NCI-H748 (cell line): ENCODE results near the gene PKNOX2.

Experiments
- DNase-seq: peaks from one replicate; lab custom pipeline; 2025; ENCODE audit not compliant: unreplicated experiment; lab: John Stamatoyannopoulos, UW

PKNOX2 gene

DNA sequence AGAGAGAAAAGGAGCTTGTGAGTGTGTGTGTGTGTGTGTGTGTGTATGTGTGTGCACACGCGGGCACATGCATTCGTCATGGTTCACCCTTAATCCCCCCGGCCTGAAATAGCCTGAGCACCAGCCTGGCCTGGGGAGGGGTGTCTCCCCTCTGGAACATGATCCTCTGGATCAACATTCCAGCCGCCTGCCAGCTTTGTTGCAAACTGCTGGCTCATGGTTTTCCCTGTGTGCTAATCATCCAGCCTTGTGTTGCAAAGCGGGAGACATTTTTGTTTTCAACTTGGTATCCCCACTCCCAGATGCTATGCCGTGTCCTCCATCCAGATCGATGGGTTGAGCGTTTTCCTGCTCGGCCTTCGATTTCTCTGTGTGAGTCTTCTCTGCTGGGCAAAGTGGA is 237.2 kb downstream of the PKNOX2 start:
- no peak for DNase-seq

DNA sequence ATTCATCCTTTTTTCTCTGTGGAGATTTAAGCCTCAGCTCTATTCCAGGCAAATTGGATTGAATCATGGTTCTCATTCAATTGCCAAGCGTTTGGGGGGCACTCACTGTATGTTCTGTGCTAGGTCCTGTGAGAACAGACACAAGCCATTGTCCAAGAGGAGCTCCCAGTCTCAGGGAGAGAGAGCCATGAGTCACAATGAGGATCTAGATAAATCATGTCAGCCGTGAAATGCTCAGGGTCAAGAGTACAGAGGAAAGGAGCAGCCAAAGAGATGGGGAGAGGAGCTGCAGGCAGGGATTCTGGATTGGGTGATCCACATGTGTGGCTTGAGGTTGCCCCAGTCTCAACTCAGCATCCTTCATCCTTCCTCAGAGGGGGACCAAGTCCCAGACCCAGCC is 237.9 kb downstream of the PKNOX2 start:
- no peak for DNase-seq

DNA sequence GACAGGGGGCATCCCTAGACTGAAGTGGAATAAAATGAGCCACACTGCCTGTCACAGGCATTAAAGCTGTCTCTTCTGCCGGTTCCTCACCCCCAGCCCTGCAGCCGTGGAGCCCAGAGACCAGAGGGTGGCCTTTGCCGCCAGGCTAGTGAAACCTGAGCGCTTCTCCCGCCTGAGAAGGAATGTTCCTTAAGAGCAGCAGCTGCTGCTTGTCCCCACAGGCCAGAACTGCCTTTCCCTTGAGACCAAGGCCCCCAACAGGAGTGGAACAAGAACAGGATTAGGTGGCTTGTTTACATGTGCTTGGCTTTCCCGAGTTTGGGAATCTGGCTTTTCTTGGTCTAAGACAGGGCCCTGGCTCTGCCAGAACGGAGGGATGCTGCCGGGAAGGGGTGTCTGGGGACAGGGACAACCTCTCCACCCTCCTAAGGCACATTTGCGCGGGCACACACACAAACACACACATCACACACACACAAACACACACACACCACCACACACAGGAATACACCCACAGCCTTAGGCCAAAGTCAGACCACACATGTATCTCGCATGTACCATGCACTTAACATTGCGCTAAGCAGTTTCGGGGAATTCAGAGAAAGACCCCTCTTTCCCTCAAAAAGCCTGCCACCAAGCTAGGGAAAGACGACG is 239.7 kb downstream of the PKNOX2 start:
- no peak for DNase-seq

DNA sequence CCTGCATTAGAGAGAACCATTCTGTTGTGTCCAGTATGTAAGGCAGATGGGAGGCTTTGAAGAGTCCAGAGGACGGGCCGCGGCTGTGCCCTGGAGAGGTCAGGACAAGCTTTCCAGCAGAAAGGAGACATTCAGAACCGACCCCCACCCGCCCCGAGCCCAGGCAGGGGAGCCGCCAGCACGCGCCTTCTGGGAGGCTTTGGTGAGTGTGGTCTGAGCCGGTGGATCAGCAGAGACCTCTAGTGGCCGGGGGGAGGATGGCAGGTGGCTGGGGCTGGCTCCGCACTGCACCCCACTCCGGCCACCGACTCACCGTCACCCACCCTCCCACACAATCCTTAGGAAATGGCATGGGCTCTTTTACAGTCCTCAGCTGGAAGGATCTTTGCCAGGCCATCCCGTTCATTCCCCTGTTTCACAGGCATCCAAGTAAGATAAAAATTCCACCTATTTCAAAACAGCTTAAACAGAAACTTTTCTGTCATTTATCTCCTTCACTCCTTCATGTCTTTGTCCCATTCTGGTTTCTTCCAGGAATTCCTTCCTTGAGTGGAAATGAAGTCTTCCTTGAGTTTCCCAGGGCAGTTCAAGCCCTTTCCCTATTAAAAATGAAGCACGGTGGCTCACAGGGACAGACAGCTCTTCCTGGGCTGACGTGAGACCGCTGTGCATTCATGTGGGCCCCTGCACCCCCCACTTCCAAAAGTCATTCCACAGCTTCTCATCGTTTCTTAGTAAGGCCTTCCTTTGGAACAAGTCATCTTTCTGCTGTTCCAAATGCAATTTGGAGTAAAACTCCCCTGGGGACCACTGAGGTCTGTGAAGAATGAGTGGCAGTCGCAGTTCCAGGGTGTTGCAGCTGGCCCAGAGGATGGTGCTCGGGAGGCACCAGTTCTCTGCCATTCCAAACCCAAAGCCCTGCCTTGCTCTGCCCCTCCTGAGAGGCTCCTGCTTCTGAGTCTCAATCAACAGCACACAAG is 240.6 kb downstream of the PKNOX2 start:
- DNase-seq: peak; percentile 17

DNA sequence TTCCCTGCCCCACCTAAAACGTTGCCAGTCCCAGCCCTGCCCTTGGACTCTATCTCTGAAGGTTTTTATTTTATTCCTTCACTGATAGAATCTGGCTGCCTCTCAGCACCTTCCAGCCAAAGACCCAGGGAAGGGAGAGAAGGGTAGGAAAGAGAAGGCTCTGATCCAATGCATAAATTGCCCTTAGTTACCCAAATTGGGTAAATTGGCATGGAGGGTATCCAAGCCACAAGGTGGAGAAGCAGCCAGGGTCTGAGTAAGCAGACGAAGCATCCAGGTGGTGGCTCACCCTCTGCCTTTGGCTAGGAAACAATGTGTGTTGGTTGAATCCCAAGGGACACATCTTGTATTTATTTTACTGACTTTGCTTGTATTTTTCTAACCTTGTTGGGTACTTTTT is 242.5 kb downstream of the PKNOX2 start:
- DNase-seq: no peak

DNA sequence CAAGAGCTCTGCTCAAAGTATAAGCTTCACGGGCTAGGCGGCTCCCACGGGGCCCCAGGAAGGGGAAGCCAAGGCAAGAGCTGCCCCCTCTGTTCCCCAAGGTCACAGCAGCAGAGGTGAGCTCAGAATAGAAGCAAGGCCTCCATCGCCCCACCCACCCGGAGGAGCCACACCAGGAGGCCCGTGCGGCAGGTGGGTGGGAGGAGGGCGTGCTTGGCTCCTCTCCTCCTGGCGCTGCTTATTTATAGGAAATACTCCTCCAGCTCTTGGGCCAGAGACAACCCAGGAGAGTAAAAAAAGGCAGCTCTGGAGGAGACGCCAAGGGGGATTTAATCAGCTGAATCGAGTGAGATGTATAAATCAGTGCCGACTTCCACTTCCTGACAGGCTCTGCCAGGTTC is 243.8 kb downstream of the PKNOX2 start:
- DNase-seq: no peak

DNA sequence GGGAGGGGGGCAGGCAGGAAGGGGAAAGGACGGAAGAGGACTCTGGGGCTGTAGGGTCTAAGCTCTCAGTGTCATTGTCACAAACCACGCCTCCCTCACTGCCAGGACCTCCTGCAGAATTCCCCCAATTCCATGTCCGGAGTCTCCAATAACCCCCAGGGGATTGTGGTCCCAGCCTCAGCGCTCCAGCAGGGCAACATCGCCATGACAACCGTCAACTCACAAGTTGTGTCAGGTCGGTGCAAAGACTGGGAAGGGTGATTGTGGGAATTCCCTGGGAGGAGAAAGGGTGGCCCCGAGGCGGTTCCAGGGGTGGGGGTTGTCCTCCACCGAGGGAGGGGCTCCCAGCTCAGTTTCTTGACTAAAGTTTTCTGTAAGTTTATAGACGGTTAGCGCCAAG is 245.5 kb downstream of the PKNOX2 start:
- DNase-seq: peak; percentile 12

DNA sequence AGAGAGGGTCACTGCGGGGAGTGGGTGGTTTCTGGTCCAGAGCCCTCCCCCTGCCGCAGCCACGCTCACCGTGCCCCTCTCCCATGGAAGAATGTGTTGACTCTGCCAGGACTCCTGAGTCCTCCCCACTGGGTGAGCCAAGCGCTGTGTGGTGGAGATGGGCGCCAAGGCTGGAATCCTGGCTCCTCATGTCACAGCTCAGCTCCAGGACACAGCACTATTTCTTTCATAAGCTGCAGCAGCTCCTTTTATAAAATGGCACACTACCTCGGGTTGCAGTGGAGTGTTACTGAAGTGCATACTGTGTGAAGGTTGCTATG is 247.6 kb downstream of the PKNOX2 start:
- DNase-seq: no peak

DNA sequence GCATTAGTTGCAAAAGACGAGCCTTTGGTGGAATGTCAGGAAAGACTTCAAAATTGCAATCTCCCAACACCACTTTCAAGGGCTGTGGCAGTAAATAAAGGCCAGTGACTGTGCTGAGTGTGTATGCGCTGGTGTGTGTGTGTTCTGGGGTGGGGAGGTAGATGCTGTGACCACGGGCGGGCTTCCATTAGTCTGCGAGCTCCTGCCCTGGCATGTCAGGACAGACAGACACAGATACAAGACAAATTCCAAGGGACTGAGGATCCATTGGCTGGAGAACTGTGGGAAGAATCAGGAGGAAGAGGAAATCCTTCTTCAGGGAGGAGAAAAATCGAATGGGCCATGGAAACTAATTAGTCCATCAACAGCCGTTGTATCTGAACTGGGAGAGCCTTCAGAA is 248.0 kb downstream of the PKNOX2 start:
- DNase-seq: no peak

DNA sequence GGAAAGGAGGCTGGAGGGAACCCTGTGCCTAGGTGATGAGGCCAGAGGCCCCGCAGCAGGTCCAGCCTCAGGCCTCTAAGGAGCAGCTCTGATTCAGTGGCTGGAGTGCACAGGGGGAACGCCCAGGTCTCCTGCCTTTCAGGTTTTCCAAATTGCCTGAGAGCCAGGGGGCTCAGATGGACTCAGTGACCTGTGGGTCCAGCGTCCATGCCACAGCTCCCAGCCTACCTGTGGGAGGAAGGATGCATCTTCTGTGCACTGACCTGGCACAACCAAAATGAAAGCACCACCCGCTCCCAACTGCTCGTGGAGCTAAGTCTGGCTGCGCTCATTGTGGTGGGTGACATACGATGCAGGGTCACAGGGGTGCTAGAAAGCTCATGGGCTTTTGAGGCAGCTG is 248.7 kb downstream of the PKNOX2 start:
- no peak for DNase-seq

DNA sequence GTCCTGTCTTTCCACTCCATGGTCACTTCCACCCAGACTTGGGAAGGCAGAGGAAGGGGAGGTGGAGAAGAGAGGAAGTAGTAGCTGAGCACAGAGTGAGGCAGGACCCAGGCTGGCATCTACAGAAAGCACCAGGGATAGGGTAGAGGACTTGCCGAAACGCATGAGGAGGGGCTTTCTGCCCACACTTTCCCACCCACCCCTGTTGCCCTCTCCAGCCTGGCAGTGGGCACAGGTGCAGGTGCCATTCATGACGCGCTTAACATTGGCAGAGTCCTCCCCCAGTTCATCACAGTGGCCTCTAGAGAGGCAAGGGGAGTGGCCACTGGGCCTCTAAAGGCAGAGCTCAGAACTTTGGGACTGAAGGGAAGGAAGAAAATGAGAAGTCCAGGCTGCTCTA is 249.6 kb downstream of the PKNOX2 start:
- no peak for DNase-seq

DNA sequence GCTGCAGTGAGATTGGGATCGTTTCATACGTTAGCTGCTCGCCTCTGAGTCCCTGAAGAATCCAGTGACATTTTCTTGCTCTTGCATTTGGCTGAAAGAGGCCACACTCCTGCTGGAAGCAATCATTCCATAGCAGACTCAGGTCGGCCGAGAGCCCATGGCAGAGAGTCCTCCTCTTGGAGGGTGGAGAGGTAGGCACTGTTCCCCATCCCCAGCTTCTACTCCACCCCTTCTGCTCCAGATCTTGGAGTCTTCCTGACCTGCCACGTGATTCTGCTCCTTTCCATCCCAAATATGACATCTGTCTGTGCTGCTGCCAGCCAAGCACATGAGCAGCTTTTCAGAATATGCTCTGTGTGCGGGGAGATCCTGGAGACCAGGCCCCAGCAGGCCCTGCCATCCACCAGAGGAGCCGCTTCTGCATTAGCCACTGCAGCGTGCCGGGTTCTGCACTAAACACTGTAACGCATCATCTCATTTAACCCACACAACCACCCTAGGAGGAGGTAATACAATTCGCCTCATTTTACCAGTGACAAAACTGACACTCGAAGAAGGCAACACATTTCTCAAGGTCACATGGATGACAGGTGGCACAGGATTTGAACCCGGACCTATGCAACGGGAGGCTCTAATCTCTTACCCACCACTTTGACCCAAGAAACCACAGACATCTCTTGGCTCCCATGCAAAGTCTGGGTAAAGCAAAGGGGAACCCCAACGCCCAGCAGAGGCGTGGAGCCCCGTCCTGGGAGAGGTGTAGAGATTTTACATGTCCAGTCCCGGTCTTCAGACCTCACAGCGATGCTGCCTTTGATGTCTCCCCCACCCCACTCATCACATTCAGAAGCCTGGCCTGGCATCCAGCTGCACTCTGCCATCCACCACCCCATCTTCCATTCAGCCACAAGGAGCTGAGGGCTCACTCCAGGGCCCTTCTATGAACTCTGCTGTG is 252.7 kb downstream of the PKNOX2 start:
- DNase-seq: no peak

DNA sequence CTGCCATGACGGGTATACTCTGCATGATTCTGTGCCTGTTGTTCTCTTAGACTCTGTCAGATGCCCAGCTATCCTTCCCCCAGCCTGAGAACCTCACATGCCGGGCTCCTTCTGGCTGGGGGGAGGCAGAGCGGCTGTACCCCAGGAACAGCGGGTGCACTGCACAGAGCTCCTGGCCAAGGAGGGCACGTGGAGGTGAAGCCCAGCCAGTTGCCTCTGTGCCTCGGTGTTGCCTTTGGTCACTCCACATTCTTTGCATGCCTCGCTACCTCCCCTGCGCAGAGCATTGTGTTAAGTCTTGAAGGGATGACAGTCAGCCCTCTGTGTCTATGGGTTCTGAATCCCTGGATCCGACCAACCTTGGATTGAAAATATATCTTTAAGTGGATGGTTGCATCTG is 253.8 kb downstream of the PKNOX2 start:
- DNase-seq: no peak

DNA sequence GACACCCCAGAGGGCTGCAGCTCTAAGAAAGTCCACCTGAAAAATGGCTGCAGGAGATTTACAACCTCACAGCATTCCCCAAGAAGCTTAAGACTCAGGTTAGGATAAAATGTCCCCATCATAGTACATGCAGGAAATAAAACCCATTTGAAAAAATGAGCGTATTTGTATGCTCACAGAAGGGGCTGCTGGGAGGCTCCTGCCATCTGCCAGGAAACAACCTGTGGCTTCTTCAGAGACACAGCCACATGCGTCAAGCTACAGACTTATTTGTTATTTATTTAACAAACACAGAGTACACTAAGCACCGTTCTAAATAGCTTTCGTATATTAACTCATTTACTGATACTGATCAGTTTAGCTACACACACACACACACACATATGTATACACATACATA is 258.1 kb downstream of the PKNOX2 start:
- no peak for DNase-seq

DNA sequence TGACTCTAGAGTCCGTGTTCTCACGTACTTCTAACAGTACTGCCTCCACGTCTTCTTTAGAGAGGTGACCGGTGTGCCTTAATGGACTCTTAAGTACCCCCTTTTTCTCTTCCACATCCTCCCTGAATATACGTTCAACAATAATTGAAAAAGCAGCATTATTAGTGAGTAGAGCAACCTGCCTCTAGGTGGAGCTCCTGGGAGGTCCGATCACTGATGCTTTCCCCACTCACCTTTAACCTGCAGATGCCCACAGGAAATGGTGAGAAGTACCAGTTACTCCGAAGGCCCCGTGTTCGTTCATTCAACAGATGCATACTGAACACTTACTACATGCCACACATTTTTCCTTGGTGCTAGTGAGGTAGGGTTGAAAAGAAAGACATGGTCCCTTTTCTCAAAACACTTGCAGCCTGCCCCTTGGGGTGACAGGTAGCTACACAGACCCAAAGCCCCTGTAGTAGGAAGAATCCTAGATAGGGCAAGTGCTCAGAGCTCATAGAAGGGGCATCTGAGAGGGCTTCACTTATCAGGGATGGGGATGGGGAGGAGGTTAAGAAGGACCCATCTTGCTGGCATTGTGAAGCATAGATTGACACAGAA is 258.8 kb downstream of the PKNOX2 start:
- DNase-seq: peak; percentile 11

DNA sequence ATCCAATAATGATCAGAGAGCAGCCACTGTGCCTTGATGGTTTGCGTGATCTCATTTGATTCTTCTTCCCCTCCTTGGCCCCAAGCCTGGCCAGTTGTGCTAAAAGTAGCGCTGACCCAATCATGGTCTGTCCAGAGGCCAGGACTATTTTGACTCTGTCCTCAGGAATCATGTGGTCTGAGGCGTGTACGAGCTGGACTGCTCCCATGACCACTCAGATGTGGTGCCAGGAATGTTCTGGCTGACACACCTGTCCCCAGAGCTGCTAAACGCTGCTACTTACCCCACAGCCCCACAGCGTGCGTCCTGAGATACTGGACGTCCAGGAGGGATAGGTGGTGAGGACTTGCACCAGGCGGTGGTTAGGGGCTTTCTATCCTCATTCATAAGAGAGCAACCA is 261.1 kb downstream of the PKNOX2 start:
- DNase-seq: no peak

DNA sequence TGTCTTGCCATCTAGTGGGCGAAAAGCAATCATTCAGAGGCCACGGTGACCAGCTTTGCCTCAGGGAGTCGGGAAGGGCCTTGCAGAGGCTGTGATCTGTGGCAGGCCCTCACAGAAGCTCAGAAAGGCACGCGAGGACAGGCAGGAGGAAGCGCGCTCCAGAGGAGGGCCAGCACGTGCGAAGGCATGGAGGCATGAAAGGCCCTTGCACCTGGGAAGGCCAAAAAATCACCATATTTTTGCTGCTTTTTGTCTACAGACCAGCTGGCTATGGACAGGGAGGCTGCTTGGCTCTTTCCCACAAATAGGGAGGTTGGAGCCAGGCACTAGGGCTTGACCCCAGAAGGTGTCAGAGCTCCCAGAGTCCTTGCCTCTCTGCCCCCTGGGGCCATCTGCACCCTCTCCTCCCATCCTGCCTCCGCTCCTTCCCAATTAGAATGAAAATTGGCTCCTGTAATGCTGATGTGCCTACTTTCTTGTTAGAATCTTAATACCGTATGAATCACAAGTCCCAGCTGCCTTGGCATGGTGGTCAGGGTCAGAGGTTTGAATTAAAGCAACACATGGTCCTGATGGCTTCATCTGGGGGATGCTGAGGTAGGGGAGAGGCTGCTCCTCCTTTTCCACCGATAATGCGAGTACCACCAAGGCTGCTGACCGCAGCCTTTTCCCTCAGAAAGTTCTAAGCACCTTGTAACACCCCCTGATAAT is 262.4 kb downstream of the PKNOX2 start:
- no peak for DNase-seq

DNA sequence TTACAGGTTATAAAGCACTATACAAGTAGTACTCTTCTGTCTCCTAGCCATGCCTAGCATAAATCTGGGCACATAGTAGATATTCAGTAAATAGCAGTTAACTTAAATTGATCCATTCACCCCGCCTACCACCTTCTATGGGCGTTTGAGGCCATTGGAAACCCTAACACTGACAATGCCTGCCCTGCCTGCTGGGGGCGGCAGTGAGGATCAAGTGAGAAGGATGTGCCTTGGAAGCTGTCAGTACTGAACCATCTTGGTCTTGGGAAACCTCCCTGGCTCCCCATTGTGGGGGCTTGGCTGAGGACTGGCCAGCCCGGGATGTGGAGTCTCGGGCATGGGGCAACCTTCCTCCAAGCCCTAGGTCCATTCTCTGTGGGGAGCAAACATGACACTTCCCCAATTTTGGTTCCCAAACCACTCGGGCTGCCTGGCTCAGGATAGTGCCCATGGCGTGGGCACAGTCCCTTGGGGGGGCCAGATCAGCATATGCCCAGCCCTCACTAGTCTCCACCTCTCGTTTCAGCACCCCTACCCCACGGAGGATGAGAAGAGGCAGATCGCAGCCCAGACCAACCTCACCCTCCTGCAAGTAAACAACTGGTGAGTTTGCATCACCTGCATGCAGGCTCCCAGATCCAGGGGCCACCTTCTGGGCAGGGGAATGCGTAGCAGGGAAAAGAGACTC is 264.1 kb downstream of the PKNOX2 start:
- DNase-seq: no peak

DNA sequence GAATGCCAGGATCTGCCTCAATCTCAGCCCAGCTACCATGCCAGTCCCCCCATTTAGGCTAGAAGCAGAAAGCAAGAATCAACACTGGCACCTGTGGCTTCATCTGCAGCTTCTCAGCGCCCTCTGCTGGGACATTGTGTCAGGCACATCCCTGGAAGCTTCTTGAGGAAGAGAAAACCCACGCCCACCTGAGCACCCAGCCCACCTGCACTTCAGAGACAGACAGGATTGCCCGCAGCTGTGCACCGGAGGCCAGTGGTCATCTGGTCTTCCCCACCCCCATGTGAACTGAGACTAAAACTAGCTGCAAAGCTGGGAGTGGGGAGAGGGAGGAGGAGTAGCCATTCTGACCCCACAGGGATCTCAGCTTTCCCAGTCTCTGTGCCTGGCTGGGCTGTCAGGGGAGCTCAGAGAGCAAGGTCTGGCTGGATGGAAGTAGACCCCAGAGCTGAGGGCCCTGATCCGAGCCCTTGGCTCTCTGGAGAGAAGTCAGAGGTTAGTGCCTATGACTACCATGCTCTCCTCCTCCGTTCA is 264.7 kb downstream of the PKNOX2 start:
- peak; percentile 59 for DNase-seq
